ENCODE results near the gene C1orf105. TPM values are rescaled to one million over a fixed set of nuclear protein-coding genes. Genes with fewer than 3 reads are reported as not detected.
A peak's percentile ranks its signal among the peaks of the same experiment; 100 is the strongest.

C1orf105 gene
- total and polyA plus RNA-seq, 10 of the 15 experiments (the other 5 are each of a cell fraction or from before 2014, with no cell fraction given), result not detected

DNA sequence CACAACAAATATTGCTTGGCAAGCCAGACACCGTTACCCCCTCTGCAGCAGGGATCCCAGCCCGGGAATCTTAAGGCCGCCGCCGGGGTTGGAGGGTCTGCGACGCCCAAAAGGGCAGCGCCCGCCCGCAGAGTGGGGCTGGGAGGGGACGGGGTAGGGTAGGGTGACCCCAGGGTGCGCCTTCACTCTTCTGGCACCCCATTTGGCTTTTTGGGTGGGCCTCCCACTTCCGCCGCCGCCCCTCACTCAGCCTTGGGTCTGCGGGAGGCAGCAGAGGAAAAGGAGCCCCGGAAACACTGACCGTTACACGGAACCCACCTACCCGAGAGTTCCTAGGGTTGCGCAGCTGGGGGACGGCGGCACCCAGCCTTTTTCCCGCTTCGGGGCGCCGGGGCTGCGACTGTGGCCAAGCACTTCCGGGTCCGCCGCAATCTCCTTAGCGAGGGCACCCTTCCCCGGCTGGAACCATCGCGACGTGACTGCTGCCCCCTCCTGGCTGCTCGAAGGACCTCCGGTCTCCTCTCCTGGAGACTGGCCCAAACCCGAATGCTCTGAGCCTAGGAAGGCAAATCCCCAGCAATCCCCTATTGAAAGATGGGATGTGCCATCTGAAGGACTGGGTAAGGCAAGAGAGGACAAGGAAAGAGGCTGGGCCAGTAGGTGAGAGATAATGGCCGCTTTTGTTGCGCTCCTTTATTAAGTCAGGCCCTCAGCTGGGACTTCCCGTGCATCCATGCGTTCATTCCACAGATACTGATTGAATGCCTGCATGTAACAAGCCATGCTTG lies 23.4 kb downstream of the C1orf105 start, which contains the start of gene PIGC (continued):
- peak; percentile 74 for TF ChIP-seq ZBTB11 (CRISPR knock-in tag; IDR thresholded peaks at IDR 0.05)
- TF ChIP-seq HCFC1 (IDR thresholded peaks at IDR 0.05; ENCODE audit: low read length), result peak; percentile 59
- TF ChIP-seq ASH2L (IDR thresholded peaks at IDR 0.05; ENCODE audit: borderline replicate concordance, low read depth), result no peak
- no peak for TF ChIP-seq PRDM15 (CRISPR knock-in tag; IDR thresholded peaks at IDR 0.05)
- no peak for TF ChIP-seq BMI1 (IDR thresholded peaks at IDR 0.05; ENCODE audit: borderline replicate concordance)
- TF ChIP-seq BRCA1 (IDR thresholded peaks at IDR 0.05; ENCODE audit: low read depth, low read length), result no peak
- TF ChIP-seq CREB1 (IDR thresholded peaks at IDR 0.05; ENCODE audit: low read depth), result no peak
- no peak for TF ChIP-seq ATF7 (IDR thresholded peaks at IDR 0.05; ENCODE audit: low read depth)
- peak; percentile 35; the same call in 1 of the 2 replicates for TF ChIP-seq RFX5 (IDR thresholded peaks at IDR 0.05; ENCODE audit: low read depth, low read length)
- TF ChIP-seq, protein P1, sequence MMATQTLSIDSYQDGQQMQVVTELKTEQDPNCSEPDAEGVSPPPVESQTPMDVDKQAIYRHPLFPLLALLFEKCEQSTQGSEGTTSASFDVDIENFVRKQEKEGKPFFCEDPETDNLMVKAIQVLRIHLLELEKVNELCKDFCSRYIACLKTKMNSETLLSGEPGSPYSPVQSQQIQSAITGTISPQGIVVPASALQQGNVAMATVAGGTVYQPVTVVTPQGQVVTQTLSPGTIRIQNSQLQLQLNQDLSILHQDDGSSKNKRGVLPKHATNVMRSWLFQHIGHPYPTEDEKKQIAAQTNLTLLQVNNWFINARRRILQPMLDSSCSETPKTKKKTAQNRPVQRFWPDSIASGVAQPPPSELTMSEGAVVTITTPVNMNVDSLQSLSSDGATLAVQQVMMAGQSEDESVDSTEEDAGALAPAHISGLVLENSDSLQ (IDR thresholded peaks at IDR 0.05), result no peak
- no peak for TF ChIP-seq FOXK2 (IDR thresholded peaks at IDR 0.05)
- no peak for TF ChIP-seq CBX3 (IDR thresholded peaks at IDR 0.05; ENCODE audit: borderline replicate concordance, low read depth)
- TF ChIP-seq SRF (IDR thresholded peaks at IDR 0.05; ENCODE audit: low read depth in 2 of 2, low read length in 2 of 2), result peak; percentile 50 to 57; a peak in 2 of 4 replicates
- TF ChIP-seq HDAC2 (IDR thresholded peaks at IDR 0.05), result no peak
- peak; percentile 56; the same call in 1 of the 2 replicates for TF ChIP-seq MTA2 (IDR thresholded peaks at IDR 0.05; ENCODE audit: low read depth)
- TF ChIP-seq PAX8 (IDR thresholded peaks at IDR 0.05), result no peak
- TF ChIP-seq STAT3 (IDR thresholded peaks at IDR 0.05; ENCODE audit: low read depth, low read length), result no peak
- TF ChIP-seq ZBTB4 (CRISPR knock-in tag; IDR thresholded peaks at IDR 0.05), result no peak
- peak; percentile 26 for TF ChIP-seq MEF2B (IDR thresholded peaks at IDR 0.05; ENCODE audit: partially characterized antibody, poor library complexity, severe bottlenecking)

Data from GM12878 (cell line).